HEK293 (cell line): ENCODE measurements around the gene TRAF3IP1.

Experiments
- GFI1B ChIP-seq: fragments of 450-650 bp; formaldehyde crosslinking; IDR thresholded peaks from 2 replicates; pipeline ENCODE4 v1.5.1; 2016; ENCODE audit warnings: missing biosample characterization, missing genetic modification characterization
- GLI2 ChIP-seq: fragments of 450-650 bp; formaldehyde crosslinking; IDR thresholded peaks from 2 replicates; pipeline ENCODE4; 2017; ENCODE audit warnings: missing biosample characterization, missing genetic modification characterization, low read depth, borderline replicate concordance
- GLIS1 ChIP-seq: fragments of 450-650 bp; formaldehyde crosslinking; IDR thresholded peaks from 2 replicates; pipeline ENCODE4 v1.5.1; 2016; ENCODE audit warnings: missing biosample characterization, missing genetic modification characterization
- KLF1 ChIP-seq: fragments of 450-650 bp; formaldehyde crosslinking; IDR thresholded peaks from 2 replicates; pipeline ENCODE4 v1.5.1; 2016; ENCODE audit warnings: missing biosample characterization, missing genetic modification characterization
- KLF9 ChIP-seq: fragments of 450-650 bp; formaldehyde crosslinking; IDR thresholded peaks from 2 replicates; pipeline ENCODE4 v1.5.1; 2016; ENCODE audit warnings: missing biosample characterization, missing genetic modification characterization, low read depth
- MZF1 ChIP-seq: fragments of 450-650 bp; formaldehyde crosslinking; IDR thresholded peaks from 2 replicates; pipeline ENCODE4 v1.5.1; 2017; ENCODE audit warnings: missing biosample characterization, missing genetic modification characterization, borderline replicate concordance
- OSR2 ChIP-seq: fragments of 450-650 bp; formaldehyde crosslinking; IDR thresholded peaks from 2 replicates; pipeline ENCODE4 v1.5.1; 2016; ENCODE audit warnings: missing biosample characterization, missing genetic modification characterization
- SCRT2 ChIP-seq: fragments of 450-650 bp; formaldehyde crosslinking; IDR thresholded peaks from 2 replicates; pipeline ENCODE4 v1.5.1; 2016; ENCODE audit warnings: missing biosample characterization, missing genetic modification characterization
- SP7 ChIP-seq: fragments of 450-650 bp; formaldehyde crosslinking; IDR thresholded peaks from 2 replicates; pipeline ENCODE4 v1.5.1; 2016; ENCODE audit warnings: missing biosample characterization, missing genetic modification characterization
- ZBTB17 ChIP-seq: fragments of 450-650 bp; formaldehyde crosslinking; IDR thresholded peaks from 2 replicates; pipeline ENCODE4 v1.5.1; 2016; ENCODE audit warnings: missing biosample characterization, missing genetic modification characterization
- ZBTB7A ChIP-seq: fragments of 450-650 bp; formaldehyde crosslinking; IDR thresholded peaks from 2 replicates; pipeline ENCODE4 v1.5.1; 2016; ENCODE audit warnings: low read depth, missing biosample characterization, missing genetic modification characterization
- ZFP37 ChIP-seq: fragments of 450-650 bp; formaldehyde crosslinking; IDR thresholded peaks from 2 replicates; pipeline ENCODE4 v1.5.1; 2016; ENCODE audit warnings: missing biosample characterization, missing genetic modification characterization
- ZNF155 ChIP-seq: fragments of 450-650 bp; formaldehyde crosslinking; IDR thresholded peaks from 2 replicates; pipeline ENCODE4 v1.5.1; 2016; ENCODE audit warnings: missing biosample characterization, missing genetic modification characterization
- ZNF23 ChIP-seq: fragments of 450-650 bp; formaldehyde crosslinking; IDR thresholded peaks from 2 replicates; pipeline ENCODE4 v1.5.1; 2016; ENCODE audit warnings: missing biosample characterization, missing genetic modification characterization, borderline replicate concordance
- ZNF248 ChIP-seq: fragments of 450-650 bp; formaldehyde crosslinking; IDR thresholded peaks from 2 replicates; pipeline ENCODE4 v1.5.1; 2017; ENCODE audit warnings: missing biosample characterization, missing genetic modification characterization
- ZNF335 ChIP-seq: fragments of 450-650 bp; formaldehyde crosslinking; conservative IDR thresholded peaks from 2 replicates; pipeline ENCODE4 v1.5.1; 2016; ENCODE audit warnings: missing biosample characterization, missing genetic modification characterization
- ZNF37A ChIP-seq: fragments of 450-650 bp; IDR thresholded peaks from 2 replicates; pipeline ENCODE4 v1.5.1; 2018; ENCODE audit warnings: missing biosample characterization, missing genetic modification characterization
- ZNF416 ChIP-seq: fragments of 450-650 bp; formaldehyde crosslinking; IDR thresholded peaks from 2 replicates; pipeline ENCODE4 v1.5.1; 2016; ENCODE audit warnings: missing biosample characterization, missing genetic modification characterization
- ZNF48 ChIP-seq: fragments of 450-650 bp; formaldehyde crosslinking; IDR thresholded peaks from 2 replicates; pipeline ENCODE4 v1.5.1; 2016; ENCODE audit warnings: missing biosample characterization, missing genetic modification characterization
- ZNF510 ChIP-seq: fragments of 450-650 bp; formaldehyde crosslinking; IDR thresholded peaks from 2 replicates; pipeline ENCODE4 v1.5.1; 2018; ENCODE audit warnings: mild to moderate bottlenecking, missing genetic modification characterization, missing biosample characterization; ENCODE audit not compliant: insufficient replicate concordance
- ZNF514 ChIP-seq: fragments of 450-650 bp; formaldehyde crosslinking; IDR thresholded peaks from 2 replicates; pipeline ENCODE4 v1.5.1; 2016; ENCODE audit warnings: missing biosample characterization, missing genetic modification characterization
- ZNF571 ChIP-seq: fragments of 450-650 bp; formaldehyde crosslinking; IDR thresholded peaks from 2 replicates; pipeline ENCODE4 v1.5.0; 2017; ENCODE audit warnings: missing biosample characterization, missing genetic modification characterization
- ZNF600 ChIP-seq: fragments of 450-650 bp; formaldehyde crosslinking; IDR thresholded peaks from 2 replicates; pipeline ENCODE4 v1.5.1; 2016; ENCODE audit warnings: missing biosample characterization, missing genetic modification characterization
- ZNF623 ChIP-seq: fragments of 450-650 bp; formaldehyde crosslinking; IDR thresholded peaks from 2 replicates; pipeline ENCODE4 v1.5.1; 2016; ENCODE audit warnings: missing biosample characterization, missing genetic modification characterization
- ZNF664 ChIP-seq: fragments of 450-650 bp; formaldehyde crosslinking; IDR thresholded peaks from 2 replicates; pipeline ENCODE4 v1.5.1; 2016; ENCODE audit warnings: missing biosample characterization, missing genetic modification characterization
- ZNF670 ChIP-seq: fragments of 450-650 bp; formaldehyde crosslinking; IDR thresholded peaks from 2 replicates; pipeline ENCODE4 v1.5.1; 2016; ENCODE audit warnings: missing biosample characterization, missing genetic modification characterization, low read depth
- ZNF677 ChIP-seq: fragments of 450-650 bp; IDR thresholded peaks from 2 replicates; pipeline ENCODE4 v1.5.0; 2018; ENCODE audit warnings: missing biosample characterization, mild to moderate bottlenecking, missing genetic modification characterization, moderate library complexity
- ZNF707 ChIP-seq: fragments of 450-650 bp; formaldehyde crosslinking; IDR thresholded peaks from 2 replicates; pipeline ENCODE4 v1.5.1; 2016; ENCODE audit warnings: missing biosample characterization, missing genetic modification characterization
- ZNF747 ChIP-seq: fragments of 450-650 bp; formaldehyde crosslinking; IDR thresholded peaks from 2 replicates; pipeline ENCODE4 v1.5.1; 2016; ENCODE audit warnings: missing biosample characterization, missing genetic modification characterization
- ZNF776 ChIP-seq: fragments of 450-650 bp; formaldehyde crosslinking; IDR thresholded peaks from 2 replicates; pipeline ENCODE4 v1.5.0; 2017; ENCODE audit warnings: missing biosample characterization, missing genetic modification characterization, borderline replicate concordance
- ZNF777 ChIP-seq: fragments of 450-650 bp; formaldehyde crosslinking; IDR thresholded peaks from 2 replicates; pipeline ENCODE4 v1.5.1; 2017; ENCODE audit warnings: missing biosample characterization, missing genetic modification characterization, borderline replicate concordance
- ZSCAN16 ChIP-seq: fragments of 450-650 bp; formaldehyde crosslinking; IDR thresholded peaks from 2 replicates; pipeline ENCODE4 v1.5.1; 2016; ENCODE audit warnings: missing biosample characterization, missing genetic modification characterization
- TF ChIP-seq, protein P1 (sequence below): fragments of 450-650 bp; IDR thresholded peaks from 2 replicates; pipeline ENCODE4 v1.5.1; 2018; ENCODE audit warnings: missing biosample characterization, mild to moderate bottlenecking, missing genetic modification characterization
- TF ChIP-seq, protein P2 (sequence below): fragments of 450-650 bp; formaldehyde crosslinking; IDR thresholded peaks from 2 replicates; pipeline ENCODE4 v1.5.1; 2016; ENCODE audit warnings: missing biosample characterization, missing genetic modification characterization
- TF ChIP-seq, protein P3 (sequence below): fragments of 450-650 bp; IDR thresholded peaks from 2 replicates; pipeline ENCODE4 v1.5.1; 2018; ENCODE audit warnings: missing biosample characterization, missing genetic modification characterization
- TF ChIP-seq, protein P4 (sequence below): fragments of 450-650 bp; formaldehyde crosslinking; IDR thresholded peaks from 2 replicates; pipeline ENCODE4 v1.5.1; 2016; ENCODE audit warnings: missing biosample characterization, missing genetic modification characterization

Gene TRAF3IP1

DNA sequence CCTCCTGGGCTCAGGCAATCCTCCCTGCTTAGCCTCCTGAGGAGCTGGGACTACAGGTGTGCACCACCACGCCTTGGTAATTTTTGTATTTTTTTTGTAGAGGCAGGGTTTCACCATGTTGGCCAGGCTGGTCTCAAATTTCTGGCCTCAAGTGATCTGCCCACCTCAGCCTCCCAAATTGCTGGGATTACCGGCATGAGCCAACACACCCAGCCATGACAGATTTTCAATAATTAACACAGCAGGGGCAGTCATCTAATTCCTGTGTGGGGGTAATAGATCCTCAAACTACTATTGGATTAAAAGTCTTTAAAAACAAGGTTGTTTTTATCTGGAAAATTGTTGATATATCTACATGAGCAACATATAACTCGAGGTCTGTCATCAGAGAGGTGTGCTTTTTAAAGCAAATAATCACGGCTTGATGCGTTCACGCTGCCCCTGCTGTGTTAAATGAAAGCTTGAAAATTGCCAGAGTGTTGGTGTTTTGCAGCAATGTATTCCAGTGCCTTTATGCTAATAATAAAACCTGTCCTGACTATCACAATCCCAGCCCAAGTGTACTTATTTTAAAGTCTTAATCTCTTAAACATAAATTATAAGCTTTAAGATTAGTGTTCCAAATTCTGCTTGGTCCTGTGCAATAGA lies 70.8 kb downstream of the TRAF3IP1 start (continued):
- TF ChIP-seq, protein P1, sequence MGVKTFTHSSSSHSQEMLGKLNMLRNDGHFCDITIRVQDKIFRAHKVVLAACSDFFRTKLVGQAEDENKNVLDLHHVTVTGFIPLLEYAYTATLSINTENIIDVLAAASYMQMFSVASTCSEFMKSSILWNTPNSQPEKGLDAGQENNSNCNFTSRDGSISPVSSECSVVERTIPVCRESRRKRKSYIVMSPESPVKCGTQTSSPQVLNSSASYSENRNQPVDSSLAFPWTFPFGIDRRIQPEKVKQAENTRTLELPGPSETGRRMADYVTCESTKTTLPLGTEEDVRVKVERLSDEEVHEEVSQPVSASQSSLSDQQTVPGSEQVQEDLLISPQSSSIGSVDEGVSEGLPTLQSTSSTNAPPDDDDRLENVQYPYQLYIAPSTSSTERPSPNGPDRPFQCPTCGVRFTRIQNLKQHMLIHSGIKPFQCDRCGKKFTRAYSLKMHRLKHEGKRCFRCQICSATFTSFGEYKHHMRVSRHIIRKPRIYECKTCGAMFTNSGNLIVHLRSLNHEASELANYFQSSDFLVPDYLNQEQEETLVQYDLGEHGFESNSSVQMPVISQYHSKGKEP, result 0 out of 2 replicates have a peak, but pooled peaks have one; percentile 24
- TF ChIP-seq, protein P2, sequence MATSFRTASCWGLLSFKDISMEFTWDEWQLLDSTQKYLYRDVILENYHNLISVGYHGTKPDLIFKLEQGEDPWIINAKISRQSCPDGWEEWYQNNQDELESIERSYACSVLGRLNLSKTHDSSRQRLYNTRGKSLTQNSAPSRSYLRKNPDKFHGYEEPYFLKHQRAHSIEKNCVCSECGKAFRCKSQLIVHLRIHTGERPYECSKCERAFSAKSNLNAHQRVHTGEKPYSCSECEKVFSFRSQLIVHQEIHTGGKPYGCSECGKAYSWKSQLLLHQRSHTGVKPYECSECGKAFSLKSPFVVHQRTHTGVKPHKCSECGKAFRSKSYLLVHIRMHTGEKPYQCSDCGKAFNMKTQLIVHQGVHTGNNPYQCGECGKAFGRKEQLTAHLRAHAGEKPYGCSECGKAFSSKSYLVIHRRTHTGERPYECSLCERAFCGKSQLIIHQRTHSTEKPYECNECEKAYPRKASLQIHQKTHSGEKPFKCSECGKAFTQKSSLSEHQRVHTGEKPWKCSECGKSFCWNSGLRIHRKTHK (tag by site-specific recombination), result no peak
- TF ChIP-seq ZNF571 (tag by site-specific recombination), result no peak
- TF ChIP-seq ZBTB7A (tag by site-specific recombination), result no peak
- TF ChIP-seq ZNF514 (tag by site-specific recombination), result no peak
- TF ChIP-seq ZNF248, result no peak
- no peak for TF ChIP-seq ZNF664 (tag by site-specific recombination)
- peak; percentile 92 for TF ChIP-seq SP7
- TF ChIP-seq GLI2 (tag by site-specific recombination), result peak; percentile 58; the same call in 1 of the 2 replicates
- no peak for TF ChIP-seq ZNF747
- no peak for TF ChIP-seq ZNF510
- no peak for TF ChIP-seq ZNF670
- no peak for TF ChIP-seq ZNF23 (tag by site-specific recombination)
- no peak for TF ChIP-seq ZSCAN16
- 0 out of 2 replicates have a peak, but pooled peaks have one; percentile 46 for TF ChIP-seq ZNF600
- TF ChIP-seq ZBTB17 (tag by site-specific recombination), result 0 out of 2 replicates have a peak, but pooled peaks have one; percentile 27
- TF ChIP-seq MZF1 (tag by site-specific recombination), result no peak
- TF ChIP-seq ZNF677, result no peak
- TF ChIP-seq ZNF707 (tag by site-specific recombination), result no peak
- peak; percentile 82 for TF ChIP-seq GLIS1
- TF ChIP-seq ZNF777, result no peak
- TF ChIP-seq KLF9, result no peak
- TF ChIP-seq ZNF623 (tag by site-specific recombination), result no peak
- no peak for TF ChIP-seq ZNF155 (tag by site-specific recombination)
- peak; percentile 52; the same call in 1 of the 2 replicates for TF ChIP-seq GFI1B (tag by site-specific recombination)
- TF ChIP-seq ZNF48 (tag by site-specific recombination), result no peak
- no peak for TF ChIP-seq ZFP37 (tag by site-specific recombination)
- TF ChIP-seq ZNF335 (tag by site-specific recombination), result no peak
- no peak for TF ChIP-seq SCRT2
- TF ChIP-seq, protein P3, sequence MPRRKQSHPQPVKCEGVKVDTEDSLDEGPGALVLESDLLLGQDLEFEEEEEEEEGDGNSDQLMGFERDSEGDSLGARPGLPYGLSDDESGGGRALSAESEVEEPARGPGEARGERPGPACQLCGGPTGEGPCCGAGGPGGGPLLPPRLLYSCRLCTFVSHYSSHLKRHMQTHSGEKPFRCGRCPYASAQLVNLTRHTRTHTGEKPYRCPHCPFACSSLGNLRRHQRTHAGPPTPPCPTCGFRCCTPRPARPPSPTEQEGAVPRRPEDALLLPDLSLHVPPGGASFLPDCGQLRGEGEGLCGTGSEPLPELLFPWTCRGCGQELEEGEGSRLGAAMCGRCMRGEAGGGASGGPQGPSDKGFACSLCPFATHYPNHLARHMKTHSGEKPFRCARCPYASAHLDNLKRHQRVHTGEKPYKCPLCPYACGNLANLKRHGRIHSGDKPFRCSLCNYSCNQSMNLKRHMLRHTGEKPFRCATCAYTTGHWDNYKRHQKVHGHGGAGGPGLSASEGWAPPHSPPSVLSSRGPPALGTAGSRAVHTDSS (tag by site-specific recombination), result no peak
- TF ChIP-seq ZNF37A (tag by site-specific recombination), result no peak
- TF ChIP-seq, protein P4, sequence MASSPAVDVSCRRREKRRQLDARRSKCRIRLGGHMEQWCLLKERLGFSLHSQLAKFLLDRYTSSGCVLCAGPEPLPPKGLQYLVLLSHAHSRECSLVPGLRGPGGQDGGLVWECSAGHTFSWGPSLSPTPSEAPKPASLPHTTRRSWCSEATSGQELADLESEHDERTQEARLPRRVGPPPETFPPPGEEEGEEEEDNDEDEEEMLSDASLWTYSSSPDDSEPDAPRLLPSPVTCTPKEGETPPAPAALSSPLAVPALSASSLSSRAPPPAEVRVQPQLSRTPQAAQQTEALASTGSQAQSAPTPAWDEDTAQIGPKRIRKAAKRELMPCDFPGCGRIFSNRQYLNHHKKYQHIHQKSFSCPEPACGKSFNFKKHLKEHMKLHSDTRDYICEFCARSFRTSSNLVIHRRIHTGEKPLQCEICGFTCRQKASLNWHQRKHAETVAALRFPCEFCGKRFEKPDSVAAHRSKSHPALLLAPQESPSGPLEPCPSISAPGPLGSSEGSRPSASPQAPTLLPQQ (tag by site-specific recombination), result no peak
- TF ChIP-seq ZNF776 (tag by site-specific recombination), result no peak
- 0 out of 2 replicates have a peak, but pooled peaks have one; percentile 18 for TF ChIP-seq KLF1
- no peak for TF ChIP-seq ZNF416
- TF ChIP-seq OSR2 (tag by site-specific recombination), result peak; percentile 86
